ENCODE measurements around the gene APBB2. TPM values are rescaled to one million over a fixed set of nuclear protein-coding genes. Genes with fewer than 3 reads are reported as not detected.
"Not testable (repeated sequence)": the region's sequence is repeated elsewhere in the genome, so short reads cannot be mapped to it uniquely, and the experiment has no call there.

APBB2 gene
- total RNA-seq, 1 experiment from 2014 or later: 32.9 TPM

DNA sequence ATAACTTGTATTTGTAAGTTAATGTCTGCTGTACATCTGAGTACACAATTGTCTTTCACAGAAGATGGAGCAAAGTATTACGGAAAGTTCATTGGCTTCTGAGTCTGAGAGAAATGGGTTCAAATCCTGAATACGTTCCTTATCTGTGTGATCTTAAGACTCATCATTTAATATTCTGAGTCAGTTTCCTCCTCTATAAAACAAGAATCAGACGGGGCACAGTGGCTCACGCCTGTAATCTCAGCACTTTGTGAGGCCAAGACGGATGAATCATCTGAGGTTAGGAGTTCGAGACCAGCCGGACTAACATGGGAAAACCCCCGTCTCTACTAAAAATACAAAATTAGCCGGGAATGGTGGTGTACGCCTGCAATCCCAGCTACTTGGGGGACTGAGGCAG lies 57.8 kb downstream of the APBB2 start:
- DNase-seq (ENCODE audit: low read depth): peak; percentile 80

DNA sequence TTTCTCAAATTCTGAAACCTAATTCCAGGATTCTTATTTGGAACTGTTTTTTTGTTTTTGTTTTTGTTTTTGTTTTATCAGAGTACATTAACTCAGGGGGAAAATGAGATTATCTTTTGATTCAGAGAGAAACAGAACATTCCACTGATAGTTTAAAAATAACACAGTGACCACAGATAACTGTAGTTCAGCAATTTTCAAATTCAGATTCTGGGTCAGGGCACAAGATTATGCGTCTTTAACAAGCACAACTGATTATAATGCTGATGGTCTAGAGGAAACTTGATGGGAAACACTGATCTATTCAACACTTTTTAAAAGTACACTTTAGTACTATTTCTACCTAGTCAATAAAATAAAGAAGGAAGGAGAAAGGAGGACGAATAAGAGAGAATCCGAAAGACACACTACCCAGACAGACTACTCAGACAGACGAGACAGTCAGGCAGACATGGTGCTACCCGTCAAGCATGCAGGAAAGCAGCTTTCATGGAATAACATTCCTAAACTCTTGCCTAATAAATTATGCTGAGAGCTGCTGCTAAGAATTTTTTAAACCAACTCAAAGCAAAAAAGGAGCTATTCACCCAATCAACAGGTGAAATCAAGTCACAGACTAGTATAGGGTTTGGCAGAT lies 59.0 kb downstream of the APBB2 start:
- peak; percentile 76 for DNase-seq (ENCODE audit: low read depth)

DNA sequence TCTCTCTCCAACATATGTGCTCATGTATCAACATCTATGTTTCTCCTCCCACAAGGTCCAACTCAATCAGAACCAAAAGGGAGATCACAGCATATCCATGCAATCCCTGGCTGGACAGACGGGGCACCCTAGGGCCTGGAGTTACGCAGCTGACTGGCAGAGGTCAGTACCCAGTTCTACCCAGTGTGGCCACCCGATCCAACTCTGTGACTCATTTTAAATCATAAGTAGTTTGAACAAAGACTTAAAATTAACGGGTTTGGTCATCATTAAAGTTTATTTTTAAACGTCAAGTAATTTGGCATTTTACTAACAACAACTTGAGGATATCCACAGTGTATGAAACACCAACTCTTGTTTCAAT lies 59.5 kb downstream of the APBB2 start:
- peak; percentile 43 for DNase-seq (ENCODE audit: low read depth)

DNA sequence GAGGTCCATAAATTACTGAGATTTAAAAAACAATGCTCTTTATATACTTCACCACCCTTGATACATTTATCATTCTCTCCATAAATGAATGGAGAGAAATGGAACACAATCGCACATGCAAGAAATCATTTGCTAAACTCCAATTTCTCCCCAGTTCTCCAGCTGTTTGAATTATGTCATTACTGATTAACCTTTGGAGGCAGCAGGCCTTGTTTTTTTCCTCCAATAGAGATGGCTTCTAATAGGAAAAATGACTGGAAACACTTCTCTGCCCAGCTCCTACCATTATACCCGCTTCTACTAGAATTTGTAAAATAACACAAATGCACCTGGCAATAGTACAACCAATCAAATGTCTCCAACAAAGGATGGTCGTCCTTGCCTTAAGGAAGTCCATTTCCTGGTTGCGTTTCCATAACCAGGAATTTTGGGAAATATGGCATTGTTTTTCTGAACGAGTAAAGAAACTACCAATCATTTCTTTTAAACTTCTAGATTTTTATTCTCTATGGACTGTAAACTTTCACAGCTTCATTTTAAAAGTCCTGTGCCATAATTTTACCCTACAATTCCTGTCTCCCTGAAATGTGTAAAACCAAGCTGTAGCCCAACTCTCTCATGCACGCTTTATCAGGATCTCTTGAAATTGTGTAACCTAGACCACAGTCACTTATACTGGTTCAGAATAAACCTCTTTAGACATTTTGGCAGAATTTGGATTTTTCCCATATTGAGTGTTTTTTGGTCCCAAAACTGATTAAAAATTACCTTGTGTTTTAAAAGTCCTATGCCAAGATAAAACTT lies 60.1 kb downstream of the APBB2 start:
- no peak for DNase-seq (ENCODE audit: low read depth)

DNA sequence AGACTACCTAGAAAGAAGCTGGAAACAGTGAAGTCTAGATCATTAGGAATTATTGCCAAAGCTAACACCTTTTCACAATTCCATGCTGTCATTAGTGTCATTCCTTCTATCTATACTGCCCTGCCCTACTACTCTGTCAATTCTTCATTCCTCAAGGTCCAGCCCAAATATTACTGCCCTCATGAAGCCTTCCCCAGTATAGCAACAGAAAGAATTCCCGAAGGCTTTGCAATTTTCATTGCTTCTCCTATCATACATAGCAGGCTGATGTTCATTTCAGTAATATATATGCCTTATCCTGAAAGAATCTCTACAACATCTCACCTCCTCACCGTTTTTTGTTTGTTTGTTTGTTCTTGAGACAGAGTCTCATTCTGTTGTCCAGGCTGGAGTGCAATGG lies 63.9 kb downstream of the APBB2 start:
- DNase-seq (ENCODE audit: low read depth): no peak

DNA sequence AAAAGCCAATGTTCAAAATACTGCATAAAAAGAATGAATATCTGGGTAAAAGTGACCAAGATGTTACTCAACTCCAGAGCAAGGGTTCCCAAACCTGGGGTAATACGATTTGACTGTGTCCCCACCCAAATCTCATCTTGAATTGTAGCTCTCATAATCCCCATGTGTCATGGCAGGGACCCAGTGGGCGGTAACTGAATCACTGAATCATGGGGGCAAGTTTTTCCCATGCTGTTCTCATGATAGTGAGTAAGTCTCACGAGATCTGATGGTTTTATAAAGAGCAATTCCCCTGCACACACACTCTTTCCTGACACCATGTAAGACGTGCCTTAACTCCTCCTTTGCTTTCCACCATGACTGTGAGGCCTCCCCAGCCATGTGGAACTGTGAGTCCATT lies 64.8 kb downstream of the APBB2 start:
- DNase-seq (ENCODE audit: low read depth): not testable (repeated sequence)

DNA sequence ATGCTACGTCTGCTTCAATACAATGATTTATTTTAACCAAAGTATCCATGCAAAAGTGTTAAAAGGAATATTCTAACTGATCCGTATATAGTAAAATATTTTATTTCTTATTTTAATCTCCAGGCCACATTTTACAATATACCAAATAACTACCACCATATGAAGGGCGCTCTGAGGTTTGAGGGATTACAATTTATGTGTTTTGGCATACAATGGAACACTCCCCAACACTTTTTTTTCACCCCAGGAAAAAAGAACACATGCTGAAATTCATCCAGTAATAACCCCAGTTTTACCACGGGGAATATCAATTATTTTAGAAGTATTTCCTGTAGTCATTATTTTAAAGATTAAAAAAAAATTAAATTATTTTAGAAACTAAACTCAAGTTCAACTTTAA lies 65.4 kb downstream of the APBB2 start:
- no peak for DNase-seq (ENCODE audit: low read depth)

DNA sequence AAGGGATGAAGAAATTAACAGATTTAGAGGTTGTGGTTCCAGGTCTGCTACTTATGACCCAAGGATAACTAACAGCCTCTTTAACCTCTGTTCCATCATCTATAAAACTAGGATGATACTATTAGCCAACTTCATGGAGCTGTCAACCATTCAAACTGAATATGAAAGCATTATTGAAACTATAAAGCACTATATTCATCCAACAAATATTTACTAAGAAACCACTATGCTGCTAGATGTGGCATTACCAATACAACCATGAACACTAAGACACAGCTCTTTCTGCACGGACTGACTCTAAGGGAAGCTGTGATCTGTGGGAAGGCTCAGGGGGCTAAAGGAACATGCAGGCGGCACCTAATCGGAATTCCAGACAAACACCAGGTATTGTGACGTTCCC lies 66.0 kb downstream of the APBB2 start:
- no peak for DNase-seq (ENCODE audit: low read depth)

DNA sequence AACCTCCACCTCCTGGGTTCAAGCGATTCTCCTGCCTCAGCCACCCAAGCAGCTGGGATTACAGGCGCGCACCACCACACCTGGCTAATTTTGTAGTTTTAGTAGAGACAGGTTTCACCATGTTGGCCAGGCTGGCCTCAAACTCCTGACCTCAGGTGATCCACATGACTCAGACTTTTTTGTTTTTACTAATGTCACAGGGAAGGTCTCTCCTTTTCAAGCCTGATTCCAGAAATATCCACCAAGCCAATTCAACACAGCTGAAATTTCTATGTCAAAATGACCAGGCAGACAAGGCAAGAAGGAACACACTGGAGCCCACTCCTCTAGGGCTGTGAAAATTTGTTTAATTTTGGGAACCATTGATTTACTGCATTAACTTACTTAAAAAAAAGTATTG lies 66.8 kb downstream of the APBB2 start:
- not testable (repeated sequence) for DNase-seq (ENCODE audit: low read depth)

DNA sequence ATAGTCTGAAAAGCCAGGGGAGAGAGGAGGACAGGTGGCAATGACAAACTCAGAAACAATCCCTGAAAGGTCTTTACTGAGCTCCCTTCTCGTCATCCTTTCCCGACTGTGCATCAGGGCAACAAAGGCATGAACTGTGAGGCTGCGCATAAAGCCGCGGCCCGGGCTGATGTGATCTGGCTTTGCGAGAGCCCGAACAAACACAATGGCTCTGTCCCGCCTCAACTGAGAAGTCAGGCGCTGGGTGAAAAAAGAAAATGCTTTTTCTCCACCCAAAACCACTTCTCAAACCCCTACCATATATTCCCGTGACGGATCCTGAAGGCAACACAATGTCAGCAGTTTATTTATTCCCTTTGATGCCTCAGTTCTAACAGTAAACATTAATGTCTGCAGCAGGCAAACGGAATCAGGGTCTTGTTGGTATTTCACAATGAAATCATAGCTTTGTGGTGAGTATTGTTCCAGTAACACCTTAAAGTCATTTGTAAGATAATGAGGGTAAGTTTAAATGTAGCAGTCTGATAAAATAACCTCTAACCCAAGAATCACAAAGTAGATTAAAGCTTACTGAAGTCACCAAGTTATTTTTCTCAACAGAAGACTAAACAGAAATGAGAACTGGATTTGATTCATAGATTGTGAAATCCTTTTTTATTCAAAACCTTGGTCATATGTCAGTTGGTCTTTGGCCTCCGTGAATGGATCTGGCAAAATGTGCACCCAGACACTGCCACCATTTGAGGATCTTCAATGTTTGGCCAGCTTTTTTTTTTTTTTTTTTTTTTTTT lies 67.4 kb downstream of the APBB2 start:
- DNase-seq (ENCODE audit: low read depth): peak; percentile 55

DNA sequence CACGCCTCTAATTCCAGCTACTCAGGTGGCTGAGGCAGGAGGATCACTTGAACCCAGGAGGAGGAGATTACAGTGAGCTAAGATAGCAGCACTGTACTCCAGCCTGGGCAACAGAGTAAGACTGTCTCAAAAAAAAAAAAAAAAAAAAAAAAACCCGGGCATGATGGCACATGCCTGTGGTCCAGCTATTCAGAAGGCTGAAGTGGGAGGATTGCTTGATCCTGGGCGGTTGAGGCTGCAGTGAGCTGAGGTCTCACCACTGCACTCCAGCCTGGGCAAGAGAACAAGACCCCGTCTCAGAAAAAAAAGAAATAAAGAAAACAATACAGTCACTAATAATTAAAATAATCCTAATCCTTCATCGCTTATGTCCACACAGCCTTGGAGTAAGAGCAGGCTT lies 68.1 kb downstream of the APBB2 start:
- peak; percentile 44 for DNase-seq (ENCODE audit: low read depth)

DNA sequence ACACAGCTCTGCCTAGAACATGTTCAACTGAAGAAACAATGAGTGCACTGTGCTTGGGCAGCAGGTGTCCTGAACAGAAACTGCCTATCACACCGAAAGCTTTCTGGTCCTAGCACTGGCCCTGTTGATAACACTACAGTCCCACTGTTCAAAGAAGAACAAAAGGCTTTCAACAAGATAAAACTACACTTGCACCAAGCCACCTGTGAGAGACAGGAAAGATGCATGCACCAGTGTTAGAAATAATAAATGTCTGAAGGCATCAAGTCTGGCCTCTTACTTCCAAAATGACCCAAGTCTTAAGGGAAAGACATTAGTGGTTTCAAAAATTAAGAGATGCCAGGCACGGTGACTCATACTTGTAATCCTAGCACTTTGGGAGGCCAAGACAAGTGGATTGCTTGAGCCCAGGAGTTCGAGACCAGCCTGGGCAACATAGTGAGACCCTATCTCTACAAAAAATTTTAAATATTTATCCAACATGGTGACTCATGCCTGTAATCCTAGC lies 68.7 kb downstream of the APBB2 start:
- peak; percentile 63 for DNase-seq (ENCODE audit: low read depth)

DNA sequence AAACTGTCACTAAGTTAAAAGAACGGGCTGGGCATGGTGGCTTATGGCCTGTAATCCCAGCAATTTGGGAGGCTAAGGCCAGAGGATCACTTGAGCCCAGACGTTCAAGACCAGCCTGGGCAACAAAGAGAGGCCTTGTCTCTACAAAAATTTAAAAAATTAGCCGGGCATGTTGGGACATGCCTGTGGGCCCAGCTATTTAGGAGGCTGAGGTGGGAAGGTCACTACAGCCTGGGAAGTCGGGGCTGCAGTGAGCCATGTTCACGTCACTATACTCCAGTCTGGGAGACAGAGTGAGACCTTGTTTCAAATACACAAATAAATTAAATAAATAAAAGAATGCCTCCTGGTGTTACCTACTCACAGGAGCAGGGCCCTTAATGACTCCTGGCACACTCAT lies 69.5 kb downstream of the APBB2 start:
- no peak for DNase-seq (ENCODE audit: low read depth)

DNA sequence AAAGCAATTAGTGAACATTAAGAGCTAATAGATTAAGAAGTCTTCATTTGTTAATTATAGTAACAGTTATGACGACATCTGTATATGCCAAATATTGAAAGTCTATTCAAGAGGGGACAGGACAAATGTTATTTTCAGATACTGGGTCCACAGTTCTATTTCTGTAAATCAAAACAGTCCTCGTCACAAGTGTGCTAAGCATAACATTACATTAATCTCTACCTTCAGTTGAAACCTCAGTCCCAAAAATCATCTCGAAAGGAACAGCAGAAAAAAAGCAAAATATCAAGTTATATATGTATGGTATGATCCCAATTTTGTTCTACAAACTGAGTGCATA lies 70.3 kb downstream of the APBB2 start:
- DNase-seq (ENCODE audit: low read depth): no peak

DNA sequence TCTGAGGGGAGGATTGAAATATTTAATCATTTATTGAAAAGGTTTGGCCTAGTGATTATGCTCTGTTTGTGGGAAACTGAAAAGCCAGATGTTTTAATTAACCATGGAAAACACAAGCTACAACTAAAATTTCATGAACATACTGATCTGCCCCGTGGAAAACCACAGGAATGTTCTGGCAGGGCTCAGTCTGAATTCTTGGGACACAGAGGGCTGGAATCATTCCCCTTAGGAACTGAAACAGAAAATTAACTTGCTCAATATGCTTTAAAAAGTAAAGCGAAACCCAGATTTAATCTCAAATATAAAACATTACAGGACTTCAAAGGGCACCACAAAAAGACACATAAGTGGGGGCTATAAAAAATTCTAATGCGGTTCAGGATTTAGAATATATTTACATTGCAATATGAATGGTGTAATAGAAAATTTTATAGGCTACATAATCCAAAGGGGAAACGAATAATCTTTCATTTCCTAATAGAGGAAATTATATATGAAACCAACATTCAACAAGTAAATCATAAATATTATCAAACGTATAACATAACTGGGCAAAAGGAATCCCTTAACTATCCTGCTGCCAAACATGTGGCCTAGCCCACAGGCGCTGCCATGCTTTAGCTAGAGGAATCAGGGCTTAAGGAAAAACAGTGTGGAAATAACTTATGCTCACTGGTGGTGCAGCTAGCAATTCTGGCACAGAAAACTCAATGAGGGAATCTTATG lies 70.9 kb downstream of the APBB2 start:
- DNase-seq (ENCODE audit: low read depth): peak; percentile 86

DNA sequence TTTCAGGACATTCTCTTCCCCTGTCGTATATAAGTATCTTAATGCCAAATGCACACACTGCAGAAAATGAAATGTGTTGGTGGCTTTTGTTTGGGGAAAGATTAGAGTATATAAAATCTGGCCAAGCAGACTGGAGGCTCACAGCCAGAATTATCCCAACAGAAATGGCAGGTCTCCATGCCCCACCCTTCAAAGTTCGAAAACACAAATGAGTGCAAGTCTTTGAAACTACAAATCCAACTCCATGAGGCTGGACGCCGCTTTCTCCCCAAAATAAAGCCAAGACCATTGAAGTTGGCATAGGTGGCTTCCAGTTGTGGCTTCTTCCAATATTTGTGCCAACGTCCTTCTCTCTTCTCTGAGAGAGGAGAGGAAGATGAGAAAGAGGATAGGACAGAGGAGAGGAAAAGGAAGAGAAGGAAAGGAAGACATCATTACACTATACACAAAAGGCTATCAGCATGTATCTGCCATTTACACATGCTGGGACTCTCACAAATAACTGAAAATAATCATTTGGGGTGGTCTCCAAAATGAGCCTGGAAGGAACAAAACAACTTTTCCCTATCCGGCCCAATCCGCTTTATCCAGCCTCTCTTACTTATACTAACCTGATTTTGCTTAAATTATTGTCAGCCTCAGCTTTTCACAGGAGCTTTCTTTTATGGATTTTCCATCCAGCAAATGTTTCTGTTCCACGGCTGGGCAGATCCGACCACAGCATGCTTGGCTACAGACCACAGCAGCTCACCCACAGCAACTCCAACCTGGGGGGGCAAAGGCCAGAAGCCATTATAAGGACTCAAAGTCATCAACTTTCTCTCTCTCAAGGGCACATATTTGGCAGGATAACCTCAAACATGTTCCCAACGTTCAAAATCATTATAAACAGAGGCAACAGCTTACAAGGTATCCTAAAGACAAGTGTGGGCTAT lies 71.7 kb downstream of the APBB2 start:
- DNase-seq (ENCODE audit: low read depth): peak; percentile 78

DNA sequence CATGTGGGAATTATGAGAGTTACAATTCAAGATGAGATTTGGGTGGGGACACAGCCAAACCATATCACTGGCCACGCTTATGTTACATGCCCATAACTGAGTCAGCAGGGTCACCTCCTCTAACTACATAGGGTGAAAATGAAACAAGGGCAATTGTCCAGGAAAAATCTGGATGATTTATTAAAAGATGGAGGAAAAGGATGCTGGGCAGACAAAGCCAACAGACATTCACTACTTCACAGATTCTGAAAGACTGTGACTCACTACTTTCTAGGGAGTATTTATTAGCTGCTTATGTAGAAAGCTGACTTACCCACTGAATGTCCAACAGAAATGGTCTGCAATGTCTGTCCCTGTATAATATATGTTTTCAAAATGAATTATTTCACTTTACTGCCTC lies 72.4 kb downstream of the APBB2 start:
- peak; percentile 32 for DNase-seq (ENCODE audit: low read depth)

DNA sequence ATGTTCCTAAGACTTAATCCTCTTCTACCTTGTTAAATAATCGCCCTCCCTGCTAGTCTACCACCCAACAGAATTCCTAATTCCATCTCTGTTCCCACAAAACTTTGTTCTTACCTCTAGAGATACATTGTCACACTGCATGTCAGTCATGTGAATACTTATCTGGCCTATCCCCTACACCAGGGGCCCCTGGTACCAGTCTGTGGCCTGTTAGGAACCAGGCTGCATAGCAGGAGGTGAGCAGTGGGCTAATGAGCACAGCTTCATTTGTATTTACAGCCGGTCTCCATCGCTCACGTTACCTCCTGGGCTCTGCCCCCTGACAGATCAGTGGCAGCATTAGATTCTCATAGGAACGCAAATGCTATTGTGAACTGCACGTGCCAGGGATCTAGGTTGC lies 73.9 kb downstream of the APBB2 start:
- no peak for DNase-seq (ENCODE audit: low read depth)

DNA sequence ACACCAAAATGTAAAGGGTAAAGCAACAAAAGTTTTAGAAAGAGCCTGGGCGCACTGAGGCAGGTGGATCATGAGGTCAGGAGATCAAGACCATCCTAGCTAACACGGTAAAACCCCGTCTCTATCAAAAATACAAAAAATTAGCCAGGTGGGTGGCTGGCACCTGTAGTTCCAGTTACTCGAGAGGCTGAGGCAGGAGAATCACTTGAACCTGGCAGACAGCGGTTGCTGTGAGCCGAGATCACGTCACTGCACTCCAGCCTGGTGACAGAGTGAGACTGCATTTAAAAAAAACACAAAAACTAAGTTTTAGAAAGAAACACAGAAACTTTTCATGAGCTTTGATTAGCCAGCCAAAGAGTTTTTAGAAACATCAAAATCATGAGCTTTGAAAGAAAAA lies 76.5 kb downstream of the APBB2 start:
- no peak for DNase-seq (ENCODE audit: low read depth)

DNA sequence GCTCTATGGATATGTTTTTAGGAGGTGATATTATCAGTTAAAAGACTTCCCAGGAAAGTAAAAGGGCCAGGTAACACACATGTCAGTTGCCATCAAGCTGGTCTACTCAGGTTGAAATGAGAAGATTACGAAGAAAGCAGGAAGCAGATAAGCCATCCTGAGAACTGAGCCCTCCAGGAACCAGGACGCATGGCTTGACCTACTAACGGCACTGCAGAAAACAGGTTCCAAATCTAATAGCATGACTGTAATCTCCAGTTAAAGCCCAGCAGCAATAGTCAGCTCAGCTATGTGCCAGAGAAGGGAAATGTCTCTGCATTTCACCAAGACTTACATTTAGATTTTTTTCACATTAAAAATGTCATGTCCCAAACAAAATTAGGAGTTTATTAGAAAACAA lies 77.9 kb downstream of the APBB2 start:
- no peak for DNase-seq (ENCODE audit: low read depth)

DNA sequence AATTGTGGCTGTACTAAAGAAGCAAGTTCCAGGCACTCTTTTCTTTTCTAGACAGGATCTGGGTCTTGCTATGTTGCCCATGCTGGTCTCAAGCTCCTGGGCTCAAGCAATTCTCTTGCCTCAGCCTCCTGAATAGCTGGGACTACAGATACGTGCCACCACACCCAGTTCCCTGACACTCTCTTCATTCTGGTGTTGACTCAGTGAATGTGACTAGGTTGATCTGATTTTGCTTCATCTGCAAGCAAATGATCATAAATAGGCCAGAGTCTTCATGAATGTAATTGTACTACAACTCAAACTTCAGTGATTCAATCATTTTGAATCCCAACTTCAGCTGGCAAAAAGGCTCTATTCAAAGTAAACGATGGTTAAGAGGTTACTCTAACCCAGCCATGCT lies 78.5 kb downstream of the APBB2 start:
- no peak for DNase-seq (ENCODE audit: low read depth)
